Measurements from ENCODE around the gene PTPA.

PTPA gene

DNA sequence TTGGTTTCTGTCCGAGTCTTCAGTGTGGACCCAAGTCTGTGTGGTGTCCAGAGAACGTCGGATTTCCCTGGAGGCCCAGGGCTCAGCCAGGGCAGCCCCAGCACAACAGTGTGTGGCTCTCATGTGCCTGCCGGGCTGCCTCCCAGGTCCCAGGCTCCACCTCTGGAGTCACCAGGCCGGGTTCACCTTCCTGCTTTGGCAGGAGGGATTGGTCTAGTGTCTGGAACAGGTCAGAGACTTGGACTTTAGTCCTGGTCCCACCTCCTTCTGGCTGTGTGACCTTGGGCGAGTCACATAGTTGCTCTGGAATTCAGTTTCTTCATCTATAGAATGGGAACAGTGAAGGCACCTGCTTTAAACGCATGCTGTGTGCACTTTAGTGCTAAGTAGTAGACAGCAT is 27.1 kb upstream of the PTPA start:
- no peak for DNase-seq

DNA sequence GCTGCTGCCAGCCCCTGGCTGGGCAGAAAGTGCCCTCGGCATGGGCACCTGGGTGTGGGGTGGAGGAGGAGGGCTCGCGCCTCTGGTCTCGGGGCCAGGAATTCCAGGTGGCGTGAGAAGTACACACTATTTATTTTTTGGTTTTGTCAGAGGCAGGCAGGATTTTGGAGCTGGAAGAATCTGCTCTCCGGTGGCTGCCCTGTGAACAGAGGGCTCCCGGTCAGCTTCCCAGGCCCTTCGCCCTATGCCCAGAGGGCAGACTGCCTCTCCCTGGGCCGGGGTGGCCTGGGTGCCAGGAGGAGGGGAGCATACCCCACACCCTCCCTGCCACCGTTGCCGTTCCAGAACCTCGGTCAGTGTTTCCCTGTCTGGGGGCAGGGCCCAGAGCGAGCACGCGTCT is 22.0 kb upstream of the PTPA start:
- DNase-seq: no peak

DNA sequence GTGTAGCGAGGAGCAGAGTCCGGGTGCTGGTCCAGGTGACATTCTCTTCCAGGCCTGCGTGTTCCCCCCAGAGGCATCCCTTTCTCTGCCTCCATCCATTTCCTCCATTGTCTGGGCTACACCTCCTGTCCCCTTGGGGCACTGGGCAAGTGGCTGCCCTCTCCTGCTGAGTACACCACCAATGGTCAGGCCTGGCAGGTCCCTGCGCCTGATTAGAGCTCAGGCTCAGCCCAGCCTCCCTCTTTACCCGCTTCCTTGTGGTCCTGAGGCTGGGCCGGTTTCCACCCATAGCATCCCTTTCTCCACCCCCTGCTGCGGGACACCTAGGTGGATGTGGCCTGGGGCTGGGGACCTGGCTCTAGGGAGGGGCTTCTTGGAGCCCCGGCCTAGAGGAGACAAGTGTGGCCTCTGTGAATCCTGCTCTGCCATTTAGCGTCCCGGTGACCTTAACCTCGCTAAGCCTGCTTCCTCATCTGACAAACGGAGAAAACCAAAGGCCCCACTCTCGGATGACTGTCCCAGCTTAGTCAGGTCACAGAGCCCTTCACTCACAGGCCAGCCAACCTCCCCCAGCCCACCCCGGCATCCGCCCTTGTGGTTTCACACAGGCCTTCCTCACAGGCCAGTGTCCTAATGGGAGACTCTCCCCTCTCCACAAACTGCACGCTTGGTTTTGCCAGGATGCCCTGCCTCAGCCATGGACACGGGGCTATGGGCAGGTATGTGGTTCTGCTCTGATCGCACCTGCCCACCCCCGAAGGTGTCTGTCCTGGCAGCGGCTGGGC is 17.4 kb upstream of the PTPA start:
- no peak for DNase-seq

DNA sequence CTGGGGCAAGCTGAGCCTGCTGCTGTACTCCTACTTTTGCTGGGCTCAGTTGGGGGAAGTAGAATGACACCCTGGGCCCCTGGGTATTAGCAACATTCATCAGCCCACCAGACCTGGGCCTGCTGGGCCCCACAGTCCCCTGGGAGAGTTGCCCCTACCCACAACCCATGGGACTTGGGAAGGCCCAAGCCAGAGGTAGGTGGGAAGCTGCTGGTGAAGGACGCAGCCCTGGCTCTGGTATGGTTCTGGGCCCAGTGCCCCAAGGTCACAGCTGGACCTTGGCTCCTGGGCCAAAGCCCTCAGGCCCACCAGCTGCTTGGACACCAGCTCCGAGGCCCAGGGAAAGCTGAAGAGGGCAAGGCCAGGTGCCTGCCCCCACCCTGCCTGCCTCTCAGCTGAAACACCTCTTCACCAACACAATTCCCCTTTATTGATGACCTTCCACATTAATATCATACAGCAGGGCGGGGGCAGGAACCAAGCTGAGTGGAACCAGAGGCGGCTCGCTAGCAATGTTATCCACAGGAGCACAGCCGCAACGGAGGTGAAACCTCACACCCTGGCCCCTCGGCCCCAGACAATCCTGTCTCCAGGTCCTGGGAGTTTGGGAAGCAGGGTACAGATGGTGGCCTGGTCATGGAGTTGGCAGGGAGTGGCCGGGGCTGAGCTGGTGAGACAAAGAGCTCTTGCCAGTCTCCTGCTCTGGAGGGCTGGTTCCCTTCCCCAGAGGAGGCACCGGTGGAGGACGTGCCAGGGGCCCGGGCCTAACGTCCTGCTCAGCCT is 16.6 kb upstream of the PTPA start:
- DNase-seq: no peak

DNA sequence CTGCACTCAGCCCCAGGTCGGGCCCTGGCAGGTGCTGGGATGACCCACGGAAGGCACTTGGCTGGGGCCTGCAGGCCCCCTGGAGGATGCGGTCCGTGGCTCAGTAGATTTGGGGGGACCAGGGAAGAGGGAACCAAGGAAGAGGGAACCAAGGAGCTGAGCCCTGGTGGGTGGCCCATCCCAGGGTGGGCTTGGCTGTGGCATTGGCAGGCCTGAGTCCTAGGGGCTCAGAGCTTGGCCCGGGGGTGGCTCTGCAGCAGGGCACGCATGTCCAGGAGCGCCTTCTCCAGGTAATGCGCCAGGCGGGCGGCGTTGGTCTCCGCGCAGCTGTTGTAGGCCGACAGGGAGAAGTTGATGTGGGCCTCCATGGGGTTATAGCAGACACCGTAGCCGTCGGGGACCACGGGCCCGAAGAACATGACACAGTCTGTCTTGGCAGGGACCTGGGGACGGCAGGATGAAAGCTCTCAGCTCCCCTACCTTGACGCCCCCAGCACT is 16.0 kb upstream of the PTPA start:
- DNase-seq: no peak

DNA sequence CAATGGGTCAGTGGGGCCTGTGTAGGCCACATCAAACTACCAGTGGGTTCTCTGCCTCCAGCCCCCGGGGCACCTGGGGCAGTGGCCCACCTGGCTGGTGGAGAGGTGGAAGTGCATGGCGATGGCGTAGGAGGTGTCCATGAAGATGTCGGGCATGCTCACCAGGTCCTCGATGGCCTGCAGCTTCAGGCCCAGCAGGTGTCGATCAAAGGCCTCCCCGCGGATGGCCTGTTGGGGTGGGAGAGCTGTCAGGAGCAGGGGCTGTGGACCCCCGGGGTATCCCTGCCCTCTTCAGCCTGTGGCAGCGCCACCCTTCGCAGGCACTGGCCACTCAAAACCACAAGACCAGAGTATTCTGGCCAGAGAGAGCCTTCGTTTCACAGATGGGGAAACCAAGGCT is 15.3 kb upstream of the PTPA start:
- DNase-seq: no peak

DNA sequence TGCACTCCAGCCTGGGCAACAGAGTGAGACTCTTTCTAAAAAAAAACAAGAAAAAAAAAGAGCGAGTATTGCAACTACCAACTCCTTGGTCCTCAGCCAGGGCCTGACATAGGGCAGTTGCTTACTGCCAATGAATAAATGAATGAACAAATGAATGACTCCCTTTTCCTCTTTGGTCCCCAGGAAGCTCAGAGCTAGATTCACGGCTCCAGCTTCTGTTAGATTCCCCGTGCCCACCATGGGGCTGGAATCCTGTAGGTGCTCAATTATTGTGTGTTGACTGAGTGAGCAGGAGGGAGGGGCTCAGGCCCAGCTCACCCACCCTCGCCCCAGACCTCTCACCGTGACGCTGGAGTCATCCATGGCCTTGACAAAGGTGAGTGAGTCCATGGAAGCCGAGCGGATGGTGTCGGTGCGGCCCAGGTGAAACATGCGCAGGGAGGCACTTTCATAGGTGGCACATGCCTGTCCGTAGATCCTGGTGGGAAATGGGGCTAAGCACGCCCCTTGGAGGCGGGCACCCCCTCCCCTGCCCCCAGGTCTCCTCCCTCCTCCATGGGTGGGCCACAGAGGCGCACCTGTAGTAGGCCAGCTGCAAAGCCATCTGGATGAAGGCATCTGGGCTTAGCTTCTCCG is 13.4 kb upstream of the PTPA start:
- DNase-seq: no peak

DNA sequence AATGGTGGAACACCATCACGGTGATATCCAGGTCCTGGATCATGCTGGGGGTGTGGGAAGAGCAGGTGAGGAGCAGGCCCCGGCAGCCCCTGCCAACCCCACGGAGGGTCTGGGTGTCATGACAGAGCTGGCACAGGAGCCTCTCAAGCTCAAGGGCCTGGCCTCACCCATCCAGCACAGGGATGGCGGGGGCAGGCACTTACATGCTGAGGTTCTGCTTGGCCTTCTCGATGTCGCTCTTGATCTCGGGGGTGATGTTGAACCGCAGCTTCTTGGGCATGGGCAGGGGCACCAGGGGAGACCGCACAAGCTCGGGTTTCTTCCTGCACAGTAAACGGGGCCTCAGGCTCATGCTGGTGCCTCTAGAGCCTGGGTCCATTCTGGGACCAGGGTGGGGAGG is 12.9 kb upstream of the PTPA start:
- DNase-seq: no peak

DNA sequence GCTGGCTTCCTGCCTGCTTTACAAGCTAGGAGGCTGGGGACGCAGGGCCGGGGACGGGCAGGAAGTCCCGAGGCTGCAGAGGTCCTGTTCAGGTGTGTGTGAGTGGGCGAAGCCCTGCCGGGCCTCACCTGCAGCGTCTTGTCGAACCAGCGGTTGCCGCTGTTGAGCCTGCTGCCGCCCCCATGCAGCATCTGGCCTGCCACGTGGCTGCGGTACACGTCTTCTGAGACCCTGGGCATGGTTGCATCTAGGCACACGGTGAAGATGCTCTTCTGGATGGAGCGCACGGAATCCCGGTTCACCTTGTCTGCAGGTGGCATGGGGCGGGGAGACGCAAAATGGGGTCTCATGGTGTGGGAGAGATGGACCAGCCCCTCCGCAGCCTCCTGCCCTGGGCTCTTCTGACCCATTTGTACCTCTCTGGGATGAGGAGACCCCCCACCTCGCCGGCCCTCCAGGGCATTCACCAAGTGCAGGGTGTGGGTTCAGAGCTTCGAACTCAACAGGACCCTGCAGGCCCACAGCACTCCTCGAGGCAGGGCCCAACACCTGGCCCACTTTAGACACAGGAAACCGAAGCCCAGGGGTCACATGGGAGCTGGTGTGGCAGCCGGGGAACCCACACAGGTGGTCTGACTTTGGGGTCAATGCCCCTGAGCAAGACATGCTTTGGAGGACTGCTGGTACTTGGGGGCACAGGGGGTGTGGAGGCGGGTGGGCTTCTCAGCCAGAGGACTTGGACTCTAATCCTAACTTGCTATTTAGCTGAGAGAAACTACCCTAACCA is 10.6 kb upstream of the PTPA start:
- DNase-seq: no peak

DNA sequence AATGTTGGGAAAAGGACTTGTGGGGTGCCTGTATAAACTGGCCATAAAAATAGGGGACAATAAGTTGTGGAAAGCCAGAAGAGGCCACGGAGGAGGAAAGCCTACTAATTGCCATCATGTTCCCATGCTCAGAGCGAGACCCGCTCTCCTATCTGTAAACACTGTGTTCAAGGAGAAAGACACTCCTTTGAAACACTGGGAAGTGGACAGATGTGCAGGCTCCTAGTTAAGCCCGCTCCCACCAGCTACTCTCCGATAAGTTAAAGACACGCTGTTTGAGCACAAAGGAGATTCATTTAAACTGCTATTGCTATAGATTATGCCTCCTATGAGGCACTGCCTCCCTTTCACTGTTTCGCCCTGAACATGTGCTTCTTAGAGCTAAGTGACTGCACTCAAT is 9.9 kb upstream of the PTPA start:
- DNase-seq: no peak

DNA sequence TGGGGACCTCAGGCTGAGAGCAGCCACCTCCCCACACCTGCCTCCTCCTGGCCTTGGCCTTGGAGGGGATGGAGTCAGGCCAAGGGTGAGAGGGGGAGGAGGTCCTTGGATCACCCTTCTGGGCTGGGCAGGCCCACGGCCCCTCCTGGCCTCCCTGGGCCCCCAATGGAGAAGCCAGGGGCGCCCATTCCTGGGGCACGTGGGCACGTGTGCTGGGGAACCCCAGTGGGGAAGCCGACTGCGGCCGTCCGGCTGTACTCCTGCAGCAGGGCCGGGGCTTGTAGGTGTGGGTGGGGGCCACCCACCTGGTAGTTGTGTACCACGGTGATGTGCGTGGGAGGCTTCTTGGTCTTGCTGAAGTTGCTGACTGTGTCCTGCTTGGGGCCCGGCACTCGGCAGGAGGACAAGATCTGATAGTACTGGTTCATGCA is 9.1 kb upstream of the PTPA start:
- no peak for DNase-seq

DNA sequence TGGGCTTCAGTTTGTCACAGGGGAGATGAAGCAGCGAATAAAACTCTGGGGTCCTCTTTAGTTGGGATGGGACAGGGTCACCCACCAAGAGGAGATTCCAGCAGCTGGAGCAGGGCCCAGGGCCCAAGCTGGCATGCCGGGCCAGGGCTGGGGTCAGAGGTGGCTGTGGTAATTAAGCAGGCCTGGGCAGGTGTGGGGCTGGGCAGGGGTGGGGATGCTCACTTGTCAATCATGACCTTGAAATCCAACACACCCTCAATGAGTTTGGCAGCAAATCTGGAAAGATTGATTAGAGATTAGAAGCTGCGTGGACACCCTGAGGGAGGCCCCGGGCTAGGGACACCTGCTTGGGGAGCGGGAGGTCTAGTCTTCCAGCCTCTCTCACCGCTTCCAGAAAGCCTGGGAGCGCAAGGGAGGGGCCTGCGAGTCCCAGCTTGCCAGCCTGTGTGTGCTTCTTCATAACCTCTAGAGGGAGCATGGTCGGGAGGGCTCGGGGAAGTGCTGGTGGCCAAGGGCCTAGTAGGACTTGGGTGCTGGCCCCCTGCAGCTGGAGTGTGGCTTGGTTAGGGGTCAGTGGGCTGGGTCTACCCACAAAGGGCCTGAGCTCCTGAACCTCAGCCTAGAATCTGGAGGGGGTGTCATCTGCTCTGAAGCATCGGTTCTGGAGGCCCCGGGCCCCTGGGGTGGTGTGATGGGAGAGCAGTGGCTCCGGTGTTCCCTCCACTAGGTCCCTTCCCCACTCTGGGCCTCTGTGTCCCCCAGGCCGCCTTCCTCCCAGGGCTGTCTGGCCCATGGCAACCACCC is 8.2 kb upstream of the PTPA start:
- DNase-seq: no peak

DNA sequence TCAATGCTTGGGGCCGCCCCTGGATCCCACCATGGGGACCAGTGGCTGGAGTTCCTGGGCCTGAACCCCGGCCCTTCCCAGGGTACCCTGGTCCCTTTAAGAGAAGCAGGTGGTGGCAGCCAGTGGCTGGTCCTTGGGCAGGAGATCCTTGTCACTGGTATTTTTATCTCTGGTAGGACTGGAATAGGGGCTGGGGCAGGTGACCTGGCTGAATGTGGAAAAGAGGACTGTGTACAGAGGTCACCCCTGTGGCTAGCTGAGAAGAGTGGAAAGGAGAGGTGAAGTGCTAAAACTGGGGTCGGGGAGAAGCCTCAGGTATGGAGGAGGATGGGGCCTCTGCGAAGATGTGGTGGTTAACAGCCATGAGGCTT is 7.6 kb upstream of the PTPA start:
- no peak for DNase-seq

DNA sequence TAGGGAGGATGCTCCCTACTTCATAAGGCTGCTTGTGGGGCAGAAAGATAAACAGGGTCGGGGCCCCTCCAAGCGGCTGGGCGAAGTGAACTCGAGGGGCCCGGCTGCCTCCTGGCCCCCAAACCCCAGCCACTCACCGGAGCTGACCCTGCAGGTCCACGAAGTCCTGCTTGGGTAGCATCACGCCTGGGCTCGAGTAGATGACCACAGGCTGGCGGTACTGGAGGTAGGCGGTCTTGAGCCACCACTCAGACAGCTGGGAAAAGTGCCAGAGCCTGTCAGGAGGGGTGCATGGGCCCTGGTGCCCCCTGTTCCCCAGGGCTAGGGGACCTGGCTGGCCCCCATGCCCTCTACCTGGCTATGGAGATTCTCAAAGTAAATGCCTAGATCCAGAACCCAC is 7.2 kb upstream of the PTPA start:
- no peak for DNase-seq

DNA sequence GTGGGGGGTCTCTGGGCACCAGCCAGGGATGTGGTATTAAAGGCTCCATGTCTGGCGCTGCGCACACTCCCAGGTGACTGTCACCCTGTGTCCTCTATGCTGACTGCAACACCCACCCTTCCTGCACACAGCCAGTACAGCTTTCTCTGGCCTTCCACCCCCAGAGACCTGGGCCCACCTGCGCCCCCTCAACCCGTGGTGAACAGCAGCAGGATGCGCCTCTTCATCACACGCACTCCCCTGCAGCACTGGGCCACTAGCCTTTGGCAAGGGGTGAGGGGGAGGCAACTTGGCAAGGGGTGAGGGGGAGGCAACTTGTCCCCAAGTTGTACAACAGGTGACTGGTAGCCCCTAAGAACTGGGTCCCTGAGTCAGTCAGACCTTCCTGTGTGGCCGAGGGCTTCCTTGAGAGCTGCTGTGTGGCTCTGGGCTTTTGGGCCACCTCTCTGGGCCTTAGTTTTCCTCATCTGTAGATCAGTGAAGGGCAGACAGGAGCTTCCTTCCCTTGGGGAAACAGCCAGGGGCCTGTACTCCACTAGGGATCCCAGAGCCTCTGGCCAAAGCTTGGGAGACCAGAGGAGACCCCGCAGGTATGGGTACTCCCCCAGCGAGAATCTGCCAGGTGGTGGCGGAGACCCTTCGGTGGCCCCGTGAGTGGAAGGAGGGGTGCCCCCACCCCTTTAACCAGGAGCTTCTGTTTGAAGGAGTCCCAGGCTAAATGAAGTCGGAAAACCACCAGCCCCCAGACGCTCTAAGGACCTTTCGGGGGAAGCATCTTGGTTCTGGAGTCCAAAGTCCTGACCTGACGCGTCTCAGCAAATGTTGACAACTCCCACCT is 5.1 kb upstream of the PTPA start:
- no peak for DNase-seq

DNA sequence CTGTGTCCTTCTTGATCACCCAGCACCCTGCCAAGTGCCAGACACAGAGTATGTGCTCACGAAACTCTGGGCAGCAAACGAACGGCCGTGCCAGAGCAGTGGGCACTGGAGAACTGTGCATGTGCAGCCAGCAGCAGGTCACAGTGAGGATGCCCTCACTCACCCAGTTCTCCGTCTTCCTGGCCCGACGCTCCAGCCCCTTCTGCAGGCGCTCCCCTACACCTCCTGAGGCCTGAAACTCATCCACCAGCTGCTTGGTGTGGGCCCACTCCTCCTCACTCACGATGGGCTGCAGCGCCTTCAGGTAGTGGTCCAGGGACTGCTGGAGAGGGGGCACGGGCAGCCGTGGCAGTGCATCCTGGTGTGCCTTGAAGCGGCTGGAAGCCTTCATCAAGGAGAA is 3.6 kb upstream of the PTPA start:
- DNase-seq: no peak

DNA sequence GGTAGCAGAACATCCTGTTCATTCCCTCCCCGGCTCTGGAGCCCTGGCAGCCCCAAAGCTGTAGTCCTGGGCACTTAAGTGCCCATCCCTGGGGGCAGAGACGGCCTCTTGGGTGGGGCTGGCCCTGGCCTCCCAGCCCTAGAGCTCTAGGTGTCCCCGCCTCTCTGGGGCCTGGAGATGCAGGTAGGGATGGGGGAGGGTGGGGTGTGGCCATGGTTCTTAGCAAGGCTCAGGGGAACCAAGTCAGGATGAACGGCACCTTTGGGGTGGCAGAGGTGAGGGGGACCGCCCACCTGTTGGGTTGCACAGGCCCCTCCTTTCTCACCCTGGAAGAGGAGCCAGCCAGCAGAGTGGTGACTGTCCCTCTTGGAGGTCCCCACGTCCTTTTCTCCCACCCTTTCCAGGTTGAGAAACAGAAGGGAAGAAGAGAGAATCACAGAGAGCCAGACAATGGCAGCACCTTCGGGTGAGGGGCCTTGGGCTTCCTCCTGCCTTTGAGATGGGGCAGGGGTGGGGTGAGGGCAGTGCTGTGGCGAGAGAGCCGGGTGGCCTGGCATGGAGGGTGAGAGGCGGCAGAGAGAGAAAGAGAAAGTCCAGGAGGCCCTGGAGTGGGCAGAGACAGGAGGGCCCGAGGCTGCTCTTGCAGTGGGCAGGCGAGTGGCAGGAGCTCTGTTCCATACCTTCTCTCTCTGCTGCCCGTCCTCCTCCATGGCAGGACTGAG is 3.0 kb upstream of the PTPA start:
- no peak for DNase-seq

DNA sequence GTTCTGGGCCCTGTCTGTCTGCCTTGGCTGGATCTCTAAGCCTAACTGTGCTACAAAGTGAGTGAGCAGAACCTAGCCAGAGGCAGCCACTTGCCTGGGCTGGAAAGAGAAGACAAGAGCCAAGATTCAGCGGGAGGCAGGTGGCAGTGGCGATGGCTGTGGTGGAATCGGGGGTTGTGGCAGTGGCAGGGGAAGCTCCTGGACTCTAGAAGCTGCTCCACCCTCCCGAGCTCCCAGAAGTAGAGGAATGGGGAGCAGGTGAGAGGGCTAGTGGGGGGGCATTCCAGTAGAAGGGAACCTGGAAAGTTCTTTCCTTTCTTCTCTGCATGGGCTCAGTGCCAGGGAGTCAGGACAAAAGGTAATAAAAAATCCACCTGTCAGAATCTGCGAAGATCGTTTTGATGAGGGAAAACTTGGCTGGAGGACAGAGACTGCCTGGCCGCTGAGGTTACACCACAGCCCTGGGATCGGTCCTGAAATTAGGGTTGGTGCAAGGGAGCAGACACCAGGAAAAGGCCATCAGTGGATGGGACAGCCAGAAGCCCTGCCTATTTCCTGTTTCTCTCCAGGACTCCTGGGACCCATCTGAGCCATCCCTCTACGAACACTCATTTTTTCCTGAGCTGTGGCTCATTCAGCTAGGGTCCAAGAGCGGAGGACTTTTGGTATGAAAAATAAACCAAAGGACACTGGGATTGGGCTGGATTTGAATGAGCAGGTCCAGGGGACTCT is 2.2 kb upstream of the PTPA start:
- no peak for DNase-seq

DNA sequence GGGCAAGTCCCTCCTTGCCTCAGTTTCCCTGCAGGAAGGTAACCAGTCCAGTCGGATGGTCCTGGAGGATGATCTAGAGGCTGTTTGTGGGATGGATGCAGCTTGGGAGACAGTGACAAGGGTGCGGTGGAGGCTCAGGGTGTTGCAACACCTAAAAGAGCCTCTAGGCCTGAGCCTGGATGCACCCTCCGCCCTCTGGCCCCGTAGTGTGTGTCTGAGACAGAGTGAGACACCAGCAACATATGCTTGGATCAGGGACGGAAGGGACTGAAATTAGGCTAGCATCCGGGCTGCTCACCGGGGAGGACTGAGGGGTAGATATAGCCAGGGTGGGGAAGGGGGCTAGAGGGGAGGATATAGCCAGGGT is 1.7 kb upstream of the PTPA start:
- no peak for DNase-seq
